GM06990 (cell line): ENCODE data around the gene TMPRSS5.
"Not testable (repeated sequence)": the region's sequence is repeated elsewhere in the genome, so short reads cannot be mapped to it uniquely, and the experiment has no call there.

Source experiments
- DNase-seq: peaks from one replicate; pipeline ENCODE4 v3.0.0-alpha.2; 2011; ENCODE audit not compliant: insufficient read length; ENCODE audit errors: extremely low read depth
- H3K27me3 ChIP-seq: replicated peaks from 2 replicates; pipeline ENCODE4 v1.6.0; 2011; ENCODE audit warnings: low read length; ENCODE audit not compliant: control insufficient read depth, insufficient read depth
- H3K36me3 ChIP-seq: 2 replicates; pipeline ENCODE4 v1.5.1; 2011; ENCODE audit warnings: low read length; ENCODE audit not compliant: control insufficient read depth, insufficient read depth
- H3K4me3 ChIP-seq: replicated peaks from 2 replicates; pipeline ENCODE4 v1.5.1; 2011; ENCODE audit warnings: low read depth, mild to moderate bottlenecking, control low read depth, low read length
- CTCF ChIP-seq: IDR thresholded peaks from 2 replicates; pipeline ENCODE4 v1.5.1; 2011; ENCODE audit warnings: low read length, control low read depth, mild to moderate bottlenecking, inconsistent platforms; ENCODE audit not compliant: insufficient read depth, poor library complexity, severe bottlenecking

The TMPRSS5 gene

GRCh38 chr11:113722934-113723333 is 16.8 kb upstream of the TMPRSS5 start:
- TF ChIP-seq CTCF: no peak
- H3K27me3 ChIP-seq: no peaks in the 10 kb centered on the region
- H3K36me3 ChIP-seq: no peaks in the 10 kb centered on the region
- H3K4me3 ChIP-seq: no peak overlapping the region
- no peak for DNase-seq

GRCh38 chr11:113722221-113722620 is 16.1 kb upstream of the TMPRSS5 start:
- Histone ChIP-seq H3K4me3 (no peak overlapping the region), H3K27me3 (no peaks in the 10 kb centered on the region), H3K36me3 (no peaks in the 10 kb centered on the region)
- DNase-seq: no peak
- no peak for TF ChIP-seq CTCF

GRCh38 chr11:113721462-113722066 is 15.5 kb upstream of the TMPRSS5 start:
- Histone ChIP-seq H3K27me3 (no peaks in the 10 kb centered on the region), H3K36me3 (no peaks in the 10 kb centered on the region), H3K4me3 (no peak overlapping the region)
- TF ChIP-seq CTCF: no peak
- no peak for DNase-seq

- not testable (repeated sequence) for DNase-seq, H3K4me3 ChIP-seq, H3K36me3 ChIP-seq, H3K27me3 ChIP-seq
Observed at GRCh38 chr11:113720478-113720877, 14.4 kb upstream of the TMPRSS5 start.

GRCh38 chr11:113715882-113716625 is 9.9 kb upstream of the TMPRSS5 start:
- H3K36me3 ChIP-seq: no peaks in the 10 kb centered on the region
- TF ChIP-seq CTCF: no peak
- no peaks in the 10 kb centered on the region for H3K27me3 ChIP-seq
- no peak overlapping the region for H3K4me3 ChIP-seq
- no peak for DNase-seq

- H3K4me3 ChIP-seq: no peak overlapping the region
- H3K27me3 ChIP-seq: no peaks in the 10 kb centered on the region
- no peak for DNase-seq
- no peaks in the 10 kb centered on the region for H3K36me3 ChIP-seq
- no peak for TF ChIP-seq CTCF
Observed at GRCh38 chr11:113715273-113715672, 9.2 kb upstream of the TMPRSS5 start.
